Measurements from ENCODE around the gene CD96. TPM values are rescaled to one million over a fixed set of nuclear protein-coding genes. Genes with fewer than 3 reads are reported as not detected.
"Not testable (repeated sequence)": the region's sequence is repeated elsewhere in the genome, so short reads cannot be mapped to it uniquely, and the experiment has no call there.

The CD96 gene
- total RNA-seq, 1 experiment from 2014 or later, result 3.0 TPM

GRCh38 chr3:111672461-111672860 is 130.5 kb downstream of the CD96 start:
- DNase-seq (ENCODE audit: low spot score), result not testable (repeated sequence)

GRCh38 chr3:111675846-111676210 is 133.8 kb downstream of the CD96 start:
- DNase-seq (ENCODE audit: low spot score), result no peak

GRCh38 chr3:111676211-111677006 is 134.4 kb downstream of the CD96 start:
- DNase-seq (ENCODE audit: low spot score), result peak; percentile 73

- DNase-seq (ENCODE audit: low spot score), result no peak
These were observed 135.0 kb downstream of the CD96 start for GRCh38 chr3:111677007-111677392.

- DNase-seq (ENCODE audit: low spot score), result no peak
These were observed 139.8 kb downstream of the CD96 start for GRCh38 chr3:111681661-111682426.

GRCh38 chr3:111684640-111685039 is 142.6 kb downstream of the CD96 start:
- DNase-seq (ENCODE audit: low spot score), result no peak

- DNase-seq (ENCODE audit: low spot score), result no peak
These were observed 146.3 kb downstream of the CD96 start for GRCh38 chr3:111688190-111688800.

- DNase-seq (ENCODE audit: low spot score), result no peak
These were observed 148.2 kb downstream of the CD96 start for GRCh38 chr3:111690242-111690641.

- DNase-seq (ENCODE audit: low spot score), result peak; percentile 47
These were observed 149.4 kb downstream of the CD96 start for GRCh38 chr3:111691293-111691909.

GRCh38 chr3:111692593-111693552 is 150.9 kb downstream of the CD96 start:
- no peak for DNase-seq (ENCODE audit: low spot score)

- no peak for DNase-seq (ENCODE audit: low spot score)
These were observed 152.5 kb downstream of the CD96 start for GRCh38 chr3:111694471-111694870.

- DNase-seq (ENCODE audit: low spot score), result peak; percentile 23
These were observed 153.7 kb downstream of the CD96 start for GRCh38 chr3:111695636-111696117.

GRCh38 chr3:111700054-111700453 is 158.1 kb downstream of the CD96 start:
- no peak for DNase-seq (ENCODE audit: low spot score)

- no peak for DNase-seq (ENCODE audit: low spot score)
These were observed 159.4 kb downstream of the CD96 start for GRCh38 chr3:111701292-111701906.

Other genes starting within 250 kb of the CD96 start
- gene ZBED2, start 53.1 kb downstream of the CD96 start, total RNA-seq (2014; rRNA removed; shearing (Covaris generic)), result not detected in 2 replicates
- 0.46 and 2.0 TPM in 2 replicates for gene PLCXD2, start 132.5 kb downstream of the CD96 start, total RNA-seq (2014; rRNA removed; shearing (Covaris generic))